HG02938 (cell line): Measurements from ENCODE around the gene PIK3CA.
"Not testable (repeated sequence)": the region's sequence is repeated elsewhere in the genome, so short reads cannot be mapped to it uniquely, and the experiment has no call there.

Experiments
- ATAC-seq: cut with Tn5 transposase; IDR thresholded peaks from one replicate; pipeline ENCODE4 v1.9.1; 2021; ENCODE audit warnings: mild to moderate bottlenecking, moderate library complexity; ENCODE audit not compliant: unreplicated experiment

PIK3CA gene

DNA sequence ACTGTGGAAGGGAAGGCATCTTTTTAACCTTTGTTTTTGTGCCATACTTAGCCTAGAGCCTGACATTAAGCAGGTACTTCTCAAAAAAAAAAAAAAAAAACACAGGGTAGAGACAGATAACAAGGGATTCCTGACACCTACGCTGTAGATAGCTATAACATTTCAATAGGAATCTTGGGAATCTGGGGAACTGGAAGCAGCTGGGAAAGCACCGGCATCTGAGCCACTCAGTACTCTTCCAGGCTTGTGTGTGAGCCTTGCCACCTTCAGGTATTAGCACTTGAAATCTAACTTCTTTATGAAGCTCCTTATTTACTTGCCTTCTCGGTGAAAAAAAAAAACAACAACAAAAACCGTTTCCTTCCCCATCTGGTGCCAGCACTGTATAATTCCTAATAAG lies 46.8 kb downstream of the PIK3CA start:
- ATAC-seq, result no peak

DNA sequence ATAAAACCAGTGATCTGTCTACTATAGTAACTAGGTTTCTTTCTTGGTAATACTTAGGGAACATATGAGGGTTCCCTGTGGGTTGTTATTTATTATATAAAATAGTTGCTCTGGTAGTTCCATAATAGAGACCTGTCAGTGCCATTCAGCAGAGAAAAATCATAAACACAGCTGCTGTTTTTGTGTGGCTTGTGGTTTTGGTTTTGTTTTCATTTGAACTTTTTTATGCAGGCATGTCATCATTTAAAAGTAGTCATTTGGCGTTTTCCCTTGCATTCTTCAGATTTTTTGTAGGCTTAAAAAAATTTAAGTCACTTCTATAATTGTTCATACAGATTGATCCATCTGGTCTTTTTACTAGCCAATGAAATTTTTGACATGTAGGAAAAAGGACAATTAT lies 47.9 kb downstream of the PIK3CA start:
- peak; percentile 86 for ATAC-seq

DNA sequence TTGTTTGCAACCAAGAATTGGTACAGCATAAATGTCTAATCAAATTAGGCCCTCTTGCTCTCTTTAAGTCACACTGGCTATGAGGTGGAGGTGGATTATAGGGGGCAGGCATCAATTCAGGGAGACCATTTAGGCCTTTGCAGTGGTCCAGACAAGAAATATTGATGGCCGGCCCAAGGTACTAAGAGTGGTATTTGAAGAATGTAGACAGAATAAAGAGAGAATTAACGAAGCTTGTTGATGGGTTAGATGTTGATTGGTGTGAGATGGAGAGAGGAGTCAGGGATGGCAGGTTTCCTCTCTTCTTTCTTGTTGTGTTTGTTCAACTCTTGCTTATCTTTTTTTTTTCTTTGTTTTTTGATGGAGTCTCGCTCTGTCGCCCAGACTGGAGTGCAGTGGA lies 48.5 kb downstream of the PIK3CA start:
- ATAC-seq, result no peak

DNA sequence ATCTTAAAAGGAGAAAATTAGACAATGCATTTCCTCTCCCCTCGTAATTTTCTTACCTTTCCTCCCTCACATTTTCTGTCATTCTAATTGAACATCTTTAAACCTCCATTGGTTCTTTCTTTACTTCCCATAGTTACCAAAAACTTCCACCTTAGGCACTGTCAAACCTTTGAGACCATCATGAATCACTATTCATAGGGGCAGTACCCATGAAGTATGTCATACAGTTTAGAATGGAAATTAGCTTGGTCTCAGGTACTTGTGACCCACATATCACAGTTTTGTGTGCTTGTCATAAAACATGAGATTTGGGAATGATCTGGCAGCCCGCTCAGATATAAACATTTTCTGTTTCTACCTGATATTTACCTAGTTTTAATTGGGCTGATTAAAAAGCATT lies 52.6 kb downstream of the PIK3CA start:
- no peak for ATAC-seq

DNA sequence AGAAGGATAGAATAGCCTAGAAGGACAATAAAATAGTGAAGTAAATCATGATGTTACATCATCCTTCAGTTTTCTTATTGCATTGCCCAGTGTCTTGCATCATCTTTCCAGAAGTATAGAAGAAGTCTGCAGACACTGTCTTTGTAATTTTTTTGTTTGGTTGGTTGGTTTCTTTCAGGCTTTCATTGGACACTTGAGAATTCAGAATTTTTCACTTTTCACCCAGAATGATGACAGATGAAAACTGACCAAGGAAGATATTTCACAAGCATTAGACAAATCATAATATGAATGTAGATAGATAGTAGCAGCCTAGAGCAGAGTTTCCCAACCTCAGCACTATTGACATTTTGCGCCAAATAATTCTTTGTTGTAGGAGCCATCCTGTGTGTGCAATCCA lies 67.4 kb downstream of the PIK3CA start:
- ATAC-seq, result not testable (repeated sequence)

DNA sequence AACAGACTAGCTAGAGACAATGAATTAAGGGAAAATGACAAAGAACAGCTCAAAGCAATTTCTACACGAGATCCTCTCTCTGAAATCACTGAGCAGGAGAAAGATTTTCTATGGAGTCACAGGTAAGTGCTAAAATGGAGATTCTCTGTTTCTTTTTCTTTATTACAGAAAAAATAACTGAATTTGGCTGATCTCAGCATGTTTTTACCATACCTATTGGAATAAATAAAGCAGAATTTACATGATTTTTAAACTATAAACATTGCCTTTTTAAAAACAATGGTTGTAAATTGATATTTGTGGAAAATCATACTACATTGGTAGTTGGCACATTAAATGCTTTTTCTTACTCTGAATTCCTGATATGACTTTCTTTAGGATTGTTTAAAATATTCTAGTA lies 70.1 kb downstream of the PIK3CA start:
- ATAC-seq, result not testable (repeated sequence)

DNA sequence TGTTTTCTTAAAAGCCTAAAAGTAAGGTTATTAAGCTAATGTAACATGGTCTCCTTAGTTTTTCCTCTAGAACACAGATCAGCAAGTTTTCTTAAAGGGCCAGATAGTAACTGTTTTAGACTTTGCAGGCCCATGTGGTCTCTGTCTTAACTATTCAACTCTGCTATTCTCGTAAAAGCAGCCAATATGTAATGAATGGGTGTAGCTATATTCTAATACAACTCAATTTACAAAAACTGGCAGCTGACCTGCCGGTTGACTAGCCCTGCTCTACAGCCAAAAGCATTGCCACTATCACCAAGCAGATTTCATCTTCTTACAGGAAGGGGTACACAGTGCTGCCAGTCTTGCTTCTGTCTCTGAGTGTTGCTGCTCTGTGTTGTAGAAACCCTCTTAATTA lies 75.4 kb downstream of the PIK3CA start:
- no peak for ATAC-seq

DNA sequence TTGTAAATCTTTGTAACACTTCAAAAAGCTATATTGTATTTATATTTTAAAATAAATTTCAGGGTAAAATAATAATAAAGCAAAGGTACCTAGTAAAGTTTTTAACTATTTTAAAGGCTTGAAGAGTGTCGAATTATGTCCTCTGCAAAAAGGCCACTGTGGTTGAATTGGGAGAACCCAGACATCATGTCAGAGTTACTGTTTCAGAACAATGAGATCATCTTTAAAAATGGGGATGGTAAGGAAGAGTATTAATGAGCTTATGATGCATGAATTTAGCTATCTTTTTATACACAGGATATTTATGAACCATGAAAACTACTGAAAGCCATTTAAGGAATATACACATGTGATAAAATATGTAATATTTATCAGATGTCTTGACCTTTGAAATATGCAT lies 76.4 kb downstream of the PIK3CA start:
- no peak for ATAC-seq

DNA sequence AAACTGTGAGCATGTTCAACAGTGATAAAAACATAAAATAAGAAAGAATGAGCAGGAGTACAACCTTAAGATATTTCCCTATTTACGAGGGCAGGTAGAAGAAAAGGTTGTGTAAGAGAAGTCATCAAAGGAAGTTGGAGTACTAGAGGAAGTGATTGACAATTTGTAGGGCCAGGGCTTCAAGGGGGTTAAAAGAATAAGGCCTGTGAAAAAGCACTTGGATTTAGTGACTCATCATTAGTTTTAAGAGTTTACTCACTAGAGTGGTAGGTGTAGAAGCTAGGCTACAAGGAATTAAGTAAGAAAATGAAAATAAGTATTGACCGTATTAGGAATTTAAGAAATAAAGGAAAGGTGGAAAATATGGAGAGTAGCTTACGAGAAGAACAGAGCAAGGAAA lies 79.2 kb downstream of the PIK3CA start:
- ATAC-seq, result no peak

DNA sequence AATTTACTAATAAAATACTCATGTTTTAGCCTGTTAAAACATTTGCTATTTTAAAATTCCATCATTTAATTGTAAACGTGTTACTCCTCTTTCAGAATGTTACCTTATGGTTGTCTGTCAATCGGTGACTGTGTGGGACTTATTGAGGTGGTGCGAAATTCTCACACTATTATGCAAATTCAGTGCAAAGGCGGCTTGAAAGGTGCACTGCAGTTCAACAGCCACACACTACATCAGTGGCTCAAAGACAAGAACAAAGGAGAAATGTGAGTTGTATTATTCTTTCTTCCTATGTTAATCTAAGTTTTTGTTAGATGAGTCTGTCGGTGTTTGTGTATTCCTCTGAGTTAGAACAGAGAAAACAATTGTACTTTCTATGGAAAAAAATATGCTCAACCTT lies 81.0 kb downstream of the PIK3CA start:
- no peak for ATAC-seq

DNA sequence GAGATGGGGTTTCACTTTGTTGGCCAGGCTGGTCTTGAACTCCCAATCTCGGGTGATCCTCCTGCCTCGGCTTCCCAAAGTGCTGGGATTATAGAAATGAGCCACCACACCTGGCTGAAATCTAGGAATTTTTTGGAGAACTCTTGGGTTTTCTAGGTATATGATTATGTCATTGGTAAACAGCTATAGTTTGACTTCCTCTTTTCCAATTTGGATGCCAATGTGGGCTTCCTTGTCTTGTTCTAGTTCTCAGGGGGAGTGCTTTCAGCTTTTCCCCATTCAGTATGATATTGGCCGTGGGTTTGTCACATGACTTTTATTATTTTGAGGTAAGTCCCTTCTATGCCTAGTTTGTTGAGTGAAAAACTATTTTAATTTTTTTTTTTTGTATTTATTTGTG lies 84.9 kb downstream of the PIK3CA start:
- no peak for ATAC-seq

DNA sequence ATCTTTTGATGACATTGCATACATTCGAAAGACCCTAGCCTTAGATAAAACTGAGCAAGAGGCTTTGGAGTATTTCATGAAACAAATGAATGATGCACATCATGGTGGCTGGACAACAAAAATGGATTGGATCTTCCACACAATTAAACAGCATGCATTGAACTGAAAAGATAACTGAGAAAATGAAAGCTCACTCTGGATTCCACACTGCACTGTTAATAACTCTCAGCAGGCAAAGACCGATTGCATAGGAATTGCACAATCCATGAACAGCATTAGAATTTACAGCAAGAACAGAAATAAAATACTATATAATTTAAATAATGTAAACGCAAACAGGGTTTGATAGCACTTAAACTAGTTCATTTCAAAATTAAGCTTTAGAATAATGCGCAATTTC lies 86.0 kb downstream of the PIK3CA start:
- no peak for ATAC-seq

DNA sequence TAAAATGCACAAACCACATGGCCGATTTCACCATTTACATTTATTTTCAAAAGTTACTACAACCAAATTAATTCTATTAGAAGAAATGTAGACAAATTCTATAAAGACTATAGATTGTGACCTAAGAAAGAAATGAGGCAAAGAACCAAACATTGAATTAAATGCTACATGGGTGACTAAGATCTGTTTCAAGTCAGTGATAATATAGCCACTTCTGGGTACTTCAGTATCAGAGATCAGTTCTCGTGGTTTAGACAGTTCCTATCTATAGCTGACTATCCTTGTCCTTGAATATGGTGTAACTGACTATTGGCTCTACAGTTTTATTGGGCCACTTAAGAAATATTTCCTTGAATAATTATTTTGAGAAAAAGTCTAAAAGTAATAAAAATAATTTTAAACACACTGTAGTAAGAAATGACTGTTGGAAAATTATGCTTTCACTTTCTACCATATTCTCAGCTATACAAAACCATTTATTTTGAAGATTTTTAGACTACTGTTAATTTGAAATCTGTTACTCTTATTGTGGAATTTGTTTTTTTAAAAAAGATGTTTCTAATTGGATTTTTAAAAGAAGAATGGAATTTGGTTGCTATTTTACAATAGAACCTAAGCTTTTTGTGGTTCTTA lies 88.6 kb downstream of the PIK3CA start:
- peak; percentile 87 for ATAC-seq

DNA sequence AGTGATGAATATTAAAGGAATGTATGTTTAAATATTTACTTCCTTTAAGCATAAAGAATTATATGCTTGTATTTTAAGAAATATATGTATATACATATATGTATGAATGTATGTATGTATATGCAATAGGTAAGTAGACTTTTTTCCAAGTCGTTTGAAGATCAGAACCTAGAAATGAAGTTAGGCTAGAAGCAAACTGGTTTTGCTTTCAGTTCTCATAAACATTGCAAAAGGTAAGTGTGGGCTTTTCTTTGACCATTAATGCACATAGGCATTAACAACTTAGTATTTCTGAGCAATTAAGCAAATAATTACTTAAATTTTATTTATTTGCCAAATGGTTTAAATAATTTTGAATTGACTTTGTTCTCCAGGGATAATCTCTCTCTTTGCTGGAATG lies 92.1 kb downstream of the PIK3CA start:
- ATAC-seq, result peak; percentile 35

DNA sequence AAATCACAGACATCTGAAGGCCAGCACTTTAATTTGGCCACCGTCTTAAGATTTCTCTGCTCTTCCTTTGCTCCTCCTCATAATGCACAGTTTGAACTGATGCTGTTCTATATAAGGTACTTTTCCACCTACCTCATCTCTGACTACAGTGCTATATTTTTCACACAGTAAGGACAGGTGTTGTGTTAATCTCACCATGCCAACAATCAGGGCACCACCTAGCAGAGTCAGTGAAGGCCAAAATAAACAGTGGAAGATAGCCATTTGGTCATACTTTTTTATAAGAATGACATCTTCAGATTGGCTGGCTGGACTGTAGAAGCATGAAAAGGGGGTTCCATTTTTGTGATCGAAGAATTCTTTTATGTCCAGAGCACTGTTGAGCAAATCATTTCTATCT lies 94.7 kb downstream of the PIK3CA start:
- ATAC-seq, result not testable (repeated sequence)

DNA sequence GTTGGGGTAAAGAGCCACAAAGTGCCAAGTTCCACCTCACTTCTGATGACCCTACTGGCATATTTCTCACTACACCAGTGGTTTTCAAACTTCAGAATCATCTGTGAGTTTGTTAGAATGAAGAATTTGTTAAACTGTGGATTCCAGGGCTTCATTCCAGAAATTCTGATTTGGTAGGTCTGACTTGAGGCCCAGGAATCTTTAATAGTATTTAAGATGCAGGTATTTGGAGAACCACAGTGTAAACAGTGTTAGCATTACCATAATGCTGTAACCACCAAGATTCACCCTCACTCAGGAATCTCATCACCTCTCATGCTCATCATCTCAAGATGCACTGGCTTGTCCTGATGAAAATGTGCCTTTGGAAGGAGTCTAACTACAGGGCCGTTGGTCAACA lies 96.7 kb downstream of the PIK3CA start:
- no peak for ATAC-seq

DNA sequence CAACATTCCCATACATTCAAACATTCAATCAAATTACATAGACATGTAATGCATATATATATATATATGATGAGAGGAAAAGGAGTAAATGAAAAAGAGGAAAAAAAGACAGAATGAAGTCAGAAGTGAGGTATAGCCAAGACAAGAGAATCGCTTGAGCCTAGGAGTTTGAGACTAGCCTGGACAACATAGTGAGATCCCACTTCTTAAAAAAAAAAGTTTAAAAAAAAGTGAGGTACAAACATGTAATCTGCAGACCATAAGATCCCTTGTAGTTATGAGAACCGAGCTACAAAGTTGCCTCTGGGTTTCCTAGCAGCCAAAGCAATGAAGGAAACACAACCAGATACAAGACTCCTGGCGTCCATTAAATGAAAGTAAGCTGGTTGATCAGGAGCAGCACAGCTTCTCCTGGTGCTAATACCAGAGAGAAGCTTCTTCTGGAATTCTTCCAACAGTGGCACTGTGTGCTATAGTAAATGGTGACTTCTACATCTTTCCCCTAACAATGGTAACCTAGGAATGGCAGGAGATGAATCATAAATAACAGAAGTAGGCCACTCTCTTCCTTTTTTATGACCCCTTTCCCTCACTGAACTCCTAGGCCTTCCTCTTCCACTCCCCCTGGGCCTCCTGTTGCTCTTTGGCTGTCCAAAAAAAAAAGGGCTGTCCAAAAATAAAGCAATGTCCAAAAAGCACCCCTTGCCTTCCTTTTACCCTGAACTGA lies 99.3 kb downstream of the PIK3CA start:
- no peak for ATAC-seq

DNA sequence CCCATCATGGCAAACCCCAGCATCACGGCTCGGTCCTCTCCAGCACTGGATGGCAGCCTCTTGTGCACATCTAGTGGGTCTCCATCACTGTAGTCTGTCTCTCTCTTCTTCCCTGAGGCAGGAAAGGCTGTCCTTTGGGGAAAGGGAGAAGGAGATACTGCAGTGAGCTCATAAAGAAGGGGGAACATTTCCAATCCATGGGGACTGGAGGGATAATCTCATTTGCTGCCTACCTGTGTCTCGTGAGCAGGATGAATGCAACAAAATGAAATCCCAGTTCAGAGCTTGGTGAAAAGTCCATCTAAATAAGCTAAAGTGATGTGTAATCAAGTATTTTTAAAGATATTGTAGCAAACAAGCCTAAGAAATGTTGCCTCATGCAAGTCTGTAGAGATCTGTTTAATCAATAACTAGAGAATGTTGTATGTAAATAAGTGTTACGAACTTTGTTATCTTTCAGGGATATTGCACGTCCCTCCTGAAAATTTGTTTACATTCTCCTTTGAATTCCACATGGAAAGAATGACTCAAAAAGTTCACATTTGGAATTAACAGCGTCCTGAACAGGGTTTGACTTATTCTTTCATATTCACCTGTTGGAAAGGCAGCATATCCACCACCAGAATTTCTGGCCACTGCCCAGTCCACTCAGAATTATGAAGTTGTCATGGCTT lies 102.8 kb downstream of the PIK3CA start, which contains the start of gene KCNMB3:
KCNMB3 (minus strand) TSS at position 312 of the 674 bp plus-strand sequence; CDS start at position 188, 124 bp downstream.
- no peak for ATAC-seq

DNA sequence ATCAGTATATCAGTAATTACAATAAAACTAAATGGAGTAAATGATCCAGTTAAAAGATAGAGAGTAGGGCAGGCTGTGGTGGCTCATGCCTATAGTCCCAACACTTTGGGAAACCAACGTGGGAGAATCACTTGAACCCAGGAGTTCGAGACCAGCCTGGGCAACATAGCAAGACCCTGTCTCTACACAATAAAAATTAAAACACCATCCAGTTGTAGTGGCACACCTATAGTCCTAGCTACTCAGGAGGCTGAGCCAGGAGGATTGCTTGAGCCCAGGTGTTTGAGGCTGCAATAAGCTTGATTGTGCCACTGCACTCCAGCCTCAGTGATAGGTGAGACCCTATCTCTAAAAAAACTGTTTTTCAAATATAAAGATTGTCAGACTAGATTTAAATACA lies 108.7 kb downstream of the PIK3CA start:
- no peak for ATAC-seq

DNA sequence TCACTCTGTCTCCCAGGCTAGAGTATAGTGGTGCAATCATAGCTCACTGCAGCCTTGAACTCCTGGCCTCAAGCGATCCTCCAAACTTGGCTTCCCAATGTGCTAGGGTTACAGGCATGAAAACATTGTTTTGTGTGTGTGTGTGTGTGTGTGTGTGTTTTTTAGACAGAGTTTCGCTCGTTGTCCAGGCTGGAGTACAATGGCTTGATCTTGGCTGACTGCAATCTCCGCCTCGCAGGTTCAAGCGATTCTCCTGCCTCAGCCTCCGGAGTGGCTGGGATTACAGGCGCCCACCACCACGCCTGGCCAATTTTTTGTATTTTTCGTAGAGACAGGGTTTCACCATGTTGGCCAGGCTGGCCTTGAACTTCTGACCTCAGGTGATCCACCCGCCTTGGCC lies 109.6 kb downstream of the PIK3CA start:
- ATAC-seq, result not testable (repeated sequence)

DNA sequence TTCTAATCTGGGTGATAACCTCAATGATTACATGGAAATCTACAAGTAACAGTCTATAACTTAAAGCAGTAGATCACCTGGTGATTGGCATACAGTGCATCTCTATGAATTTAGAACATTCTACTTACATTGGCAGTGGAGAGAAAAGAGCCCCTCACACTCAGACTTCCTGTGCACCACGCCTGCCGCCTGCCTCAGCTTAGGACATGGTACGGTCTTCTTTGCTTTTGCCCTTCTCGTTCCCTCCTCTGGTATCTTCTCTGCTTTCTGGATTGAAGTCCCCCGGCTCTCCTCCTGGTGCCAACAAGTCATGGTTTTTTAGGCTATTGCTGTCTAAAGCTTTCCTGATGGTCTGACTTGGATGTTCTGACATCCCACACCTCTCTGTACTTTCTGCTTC lies 110.7 kb downstream of the PIK3CA start:
- no peak for ATAC-seq
